A549 (cell line): ENCODE measurements around the gene TCAF2. TPM values are rescaled to one million over a fixed set of nuclear protein-coding genes. Genes with fewer than 3 reads are reported as not detected.
A peak's percentile ranks its signal among the peaks of the same experiment; 100 is the strongest.
"Not testable (repeated sequence)": the region's sequence is repeated elsewhere in the genome, so short reads cannot be mapped to it uniquely, and the experiment has no call there.

Source experiments
- ATAC-seq, 2 experiments: fragments of 200-7000 bp in 1 of 2; fragments of >200 bp in 1 of 2; cut with Nextera tagmentation in 1 of 2; cut with Tn5 transposase in 1 of 2; 3 replicates each; pipeline versions ENCODE4 v1.8.0 to v1.9.1; 2018 to 2020; ENCODE audit warnings: mild to moderate bottlenecking in 1 of 2, moderate library complexity in 1 of 2
- CTCF ChIA-PET: fragments of 300-600 bp; sonication (Branson Sonifier 250); formaldehyde crosslinking; extraction: SDS; loops from one replicate; lab custom pipeline; 2021; ENCODE audit warnings: antibody characterized with exemption, inconsistent platforms; lab: Yijun Ruan, JAX
- POLR2A ChIA-PET: fragments of 350-600 bp; formaldehyde crosslinking; extraction: SDS; loops from one replicate; lab custom pipeline; 2021; ENCODE audit warnings: antibody characterized with exemption, inconsistent platforms; lab: Yijun Ruan, JAX
- DNase-seq, 2 experiments: peaks; one replicate each; pipeline versions ENCODE4 v3.0.0 to v3.0.0-alpha.2; 2011 to 2016; ENCODE audit warnings: low read depth in 1 of 2, low spot score in 1 of 2
- FAIRE-seq: peaks from 2 replicates; lab custom pipeline; 2011; peaks lifted over from hg19 to GRCh38; lab: Jason Lieb, UNC
- H3K27ac ChIP-seq, 2 experiments: fragments of >200 bp; sonication (Bioruptor Twin); formaldehyde crosslinking; 3 replicates each; pipeline ENCODE4 v1.5.1; 2016 to 2017
- H3K4me1 ChIP-seq: fragments of >200 bp; sonication (Bioruptor Twin); formaldehyde crosslinking; 3 replicates; pipeline ENCODE4 v1.6.1; 2016
- H3K4me2 ChIP-seq: fragments of >200 bp; sonication (Bioruptor Twin); formaldehyde crosslinking; 3 replicates; pipeline ENCODE4 v1.6.1; 2016
- H3K4me3 ChIP-seq: fragments of >200 bp; sonication (Bioruptor Twin); formaldehyde crosslinking; 3 replicates; pipeline ENCODE4 v1.5.1; 2016
- H3K9me3 ChIP-seq: fragments of >200 bp; sonication (Bioruptor Twin); formaldehyde crosslinking; 3 replicates; pipeline ENCODE4 v1.6.1; 2016
- WGBS: methylation state at CpG from one replicate; pipeline ENCODE4 v1.1.6; 2017; ENCODE audit errors: missing lambda C conversion rate; 5-methylcytosine and 5-hydroxymethylcytosine counted together
- polyA plus RNA-seq, 4 experiments: library from polyadenylated mRNA; depleted of rRNA in 3 of 4; stranded (reverse); fragments of >200 nt; fragmentation: RNase III in 1 of 4; extraction: RNeasy Plus Mini Kit Qiagen cat#74134 plus additional on column Dnase treatment in 1 of 4; gene quantifications; 2 replicates in 3 of 4; 3 replicates in 1 of 4; pipeline ENCODE4 v1.2.3, GENCODE V29; 2011 to 2017

The TCAF2 gene
- polyA plus RNA-seq, 2 of the 4 experiments (the other 2 are of a cell fraction), result 0.06 to 0.18 TPM

GRCh38 chr7:143630653-143631052 lies 9.9 kb downstream of the TCAF2 start:
- H3K4me3 ChIP-seq, FAIRE-seq, H3K27ac ChIP-seq, H3K4me2 ChIP-seq, H3K4me1 ChIP-seq, CTCF ChIA-PET, DNase-seq, POLR2A ChIA-PET, ATAC-seq, H3K9me3 ChIP-seq: not testable (repeated sequence)
- no CpG with 5 or more reads among the region's 5 CpGs for WGBS

DNA sequence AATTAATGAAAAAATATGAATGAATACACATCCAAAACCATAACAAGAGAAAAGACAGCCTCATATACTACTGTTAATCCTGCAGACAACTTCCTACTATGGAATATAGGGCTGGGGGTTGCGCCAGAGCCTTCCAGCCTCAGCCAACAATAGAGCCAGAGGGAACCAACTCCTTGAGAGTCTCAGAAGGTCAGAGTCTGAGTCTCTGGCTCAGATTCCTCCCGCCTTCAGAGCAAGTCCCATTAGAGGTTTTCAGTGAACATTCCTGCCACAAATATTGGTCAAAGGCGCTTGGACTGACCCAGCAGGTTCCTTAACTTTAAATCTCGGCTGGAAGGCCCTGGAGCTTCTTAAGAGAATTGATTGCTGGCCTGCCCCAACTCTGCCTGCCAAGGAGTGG lies 11.7 kb downstream of the TCAF2 start:
- H3K4me3 ChIP-seq, H3K4me2 ChIP-seq, H3K4me1 ChIP-seq, POLR2A ChIA-PET, DNase-seq, H3K9me3 ChIP-seq, FAIRE-seq, CTCF ChIA-PET, H3K27ac ChIP-seq: not testable (repeated sequence)
- peak in 1 of 2 experiments; percentile 52; a peak in 3 of 6 replicates for ATAC-seq
- WGBS, result no CpG with 5 or more reads among the region's 4 CpGs

DNA sequence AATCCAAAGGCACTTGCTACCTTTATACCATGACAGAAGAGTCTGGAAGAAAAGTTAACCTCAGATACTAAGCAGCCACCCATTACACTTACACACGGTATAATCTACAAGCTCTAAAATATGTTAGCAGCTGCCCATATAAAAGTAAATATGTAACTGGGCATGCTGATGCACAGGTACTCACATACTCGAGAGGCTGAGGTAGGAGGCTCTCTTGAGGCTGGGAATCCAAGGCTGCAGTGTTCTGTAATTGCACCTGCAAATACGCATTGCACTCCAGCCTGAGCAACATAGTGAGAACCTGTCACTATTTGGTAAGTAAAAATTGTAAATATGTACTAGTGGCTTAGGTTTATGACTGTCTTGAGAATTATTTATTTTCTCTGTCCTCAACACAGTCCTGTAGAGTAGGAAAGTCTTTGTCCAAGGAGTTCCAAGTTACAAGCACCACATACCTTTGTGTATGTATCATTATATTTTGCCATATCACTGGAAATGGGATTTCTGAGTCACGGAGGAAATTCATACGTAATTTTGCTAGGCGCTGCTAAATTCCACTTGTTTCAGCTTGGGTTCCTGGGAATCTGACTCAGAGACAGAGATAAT lies 12.3 kb downstream of the TCAF2 start:
- H3K9me3 ChIP-seq, DNase-seq, H3K4me2 ChIP-seq, H3K27ac ChIP-seq, FAIRE-seq, CTCF ChIA-PET, H3K4me3 ChIP-seq, H3K4me1 ChIP-seq, POLR2A ChIA-PET: not testable (repeated sequence)
- peak; percentile 89 to 97 for ATAC-seq
- no CpG with 5 or more reads among the region's 6 CpGs for WGBS

DNA sequence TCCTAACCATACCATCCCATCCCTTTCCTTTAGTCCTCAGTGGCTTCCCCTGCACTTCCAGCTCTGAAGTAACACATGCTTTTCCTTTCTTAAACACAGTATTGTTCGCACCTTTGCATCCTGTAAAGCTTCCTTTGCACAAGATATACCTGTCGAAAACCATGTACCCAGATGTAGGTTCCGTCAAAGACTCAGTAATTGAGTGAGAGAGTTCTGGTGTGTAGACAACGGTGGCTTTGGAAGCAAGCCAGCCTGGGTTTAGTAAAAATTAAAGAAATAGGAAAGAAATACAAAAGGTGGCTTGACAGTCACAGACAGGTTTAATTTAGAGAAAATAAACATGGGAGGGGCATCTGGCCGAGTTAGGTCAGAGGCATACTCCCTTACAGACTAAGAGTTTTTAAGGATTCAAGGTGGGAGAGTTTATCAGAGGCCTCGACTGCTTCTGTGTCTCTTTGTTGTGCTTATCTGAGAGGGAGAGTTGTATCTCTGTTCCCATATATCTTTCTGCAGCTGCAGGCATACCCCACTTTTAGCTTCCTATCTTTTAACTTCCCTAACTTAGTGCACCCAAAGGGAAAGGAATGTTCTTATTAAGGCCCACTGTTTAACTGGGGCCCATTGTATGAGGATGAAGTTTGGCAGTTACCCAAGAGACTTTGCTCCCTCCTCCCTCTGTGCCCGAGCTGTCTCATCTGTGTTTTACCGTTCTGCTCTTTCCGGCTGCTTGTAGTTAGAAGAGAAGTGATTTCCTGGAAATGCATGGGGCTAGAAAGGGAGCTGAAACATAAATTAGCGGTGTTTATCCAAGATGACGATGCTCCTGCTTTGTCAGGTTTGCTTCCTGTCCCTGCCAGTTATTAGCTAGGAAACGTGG lies 14.8 kb downstream of the TCAF2 start:
- H3K27ac ChIP-seq, CTCF ChIA-PET, FAIRE-seq, DNase-seq, H3K4me2 ChIP-seq, H3K4me1 ChIP-seq, POLR2A ChIA-PET, H3K4me3 ChIP-seq, H3K9me3 ChIP-seq: not testable (repeated sequence)
- no CpG with 5 or more reads among the region's 12 CpGs for WGBS
- 0 out of 6 replicates have a peak, but pooled peaks of 1 of the 2 experiments have one; percentile 26 for ATAC-seq

- peak; percentile 94 to 97 for ATAC-seq
Observed at GRCh38 chr7:143639372-143639771, 18.6 kb downstream of the TCAF2 start.

DNA sequence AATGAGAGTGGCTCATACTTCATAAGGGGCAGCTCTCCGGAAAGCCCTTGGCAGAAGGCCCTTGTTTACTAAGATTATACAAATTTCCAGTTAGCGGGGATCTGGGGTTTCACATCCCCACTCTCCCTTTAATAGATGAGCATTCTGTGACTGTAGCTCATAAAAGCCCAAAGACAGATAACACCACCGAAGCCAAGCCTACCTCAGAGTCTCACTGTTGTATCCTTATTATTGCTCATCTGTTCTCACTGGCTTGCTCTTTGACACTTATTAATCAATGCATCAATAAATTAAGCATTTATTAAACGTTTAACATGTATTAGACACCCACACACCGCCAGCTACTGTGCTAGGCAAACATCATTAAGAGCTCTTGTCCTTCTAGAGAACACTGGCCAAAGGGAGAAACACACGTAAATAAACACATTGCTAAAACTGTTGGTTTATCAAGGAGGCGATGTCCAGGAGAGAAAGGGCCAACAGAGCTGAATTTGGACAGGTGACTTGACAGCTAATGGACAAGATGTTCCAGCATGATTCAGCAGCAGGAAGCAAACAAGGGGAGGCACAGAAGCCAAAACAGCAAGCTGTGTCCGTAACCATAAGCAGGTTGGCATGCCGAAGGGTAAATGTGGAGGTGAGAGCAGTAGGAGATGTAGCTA lies 19.9 kb downstream of the TCAF2 start:
- CTCF ChIA-PET, FAIRE-seq, ATAC-seq, H3K4me1 ChIP-seq, H3K4me3 ChIP-seq, H3K9me3 ChIP-seq, DNase-seq, H3K27ac ChIP-seq, H3K4me2 ChIP-seq, POLR2A ChIA-PET: not testable (repeated sequence)
- 0% methylated on average over 1 of the region's 9 CpGs for WGBS

More at GRCh38 chr7:143639372-143639771, 18.6 kb downstream of the TCAF2 start:
- CTCF ChIA-PET, POLR2A ChIA-PET, H3K4me1 ChIP-seq, DNase-seq, H3K27ac ChIP-seq, H3K4me3 ChIP-seq, H3K9me3 ChIP-seq, H3K4me2 ChIP-seq, FAIRE-seq: not testable (repeated sequence)
- WGBS, result no CpG with 5 or more reads among the region's 7 CpGs

DNA sequence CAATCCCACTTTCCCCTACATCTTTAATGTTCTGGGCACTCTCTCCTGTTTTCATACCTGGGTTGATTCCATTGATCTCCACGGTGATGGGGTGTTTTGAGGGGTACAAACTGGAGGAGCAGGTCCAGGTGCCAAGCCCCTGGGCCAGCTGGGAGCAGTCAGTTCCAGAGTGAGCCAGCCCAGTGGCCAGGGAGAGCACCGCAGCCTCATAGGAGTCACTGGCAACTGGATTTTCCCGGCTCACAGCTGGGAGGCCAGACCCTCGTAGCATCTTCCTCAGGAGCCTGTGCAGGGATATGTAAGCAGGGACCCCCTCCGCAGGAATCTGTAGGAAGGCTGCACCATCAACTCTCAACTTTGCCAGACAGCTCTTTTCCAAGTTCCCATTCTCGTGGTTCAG lies 25.8 kb downstream of the TCAF2 start:
- H3K4me2 ChIP-seq, H3K4me3 ChIP-seq, DNase-seq, H3K27ac ChIP-seq, H3K4me1 ChIP-seq, FAIRE-seq, H3K9me3 ChIP-seq, CTCF ChIA-PET, POLR2A ChIA-PET: not testable (repeated sequence)
- no CpG with 5 or more reads among the region's 6 CpGs for WGBS
- peak in 1 of 2 experiments; percentile 64; a peak in 3 of 6 replicates for ATAC-seq

DNA sequence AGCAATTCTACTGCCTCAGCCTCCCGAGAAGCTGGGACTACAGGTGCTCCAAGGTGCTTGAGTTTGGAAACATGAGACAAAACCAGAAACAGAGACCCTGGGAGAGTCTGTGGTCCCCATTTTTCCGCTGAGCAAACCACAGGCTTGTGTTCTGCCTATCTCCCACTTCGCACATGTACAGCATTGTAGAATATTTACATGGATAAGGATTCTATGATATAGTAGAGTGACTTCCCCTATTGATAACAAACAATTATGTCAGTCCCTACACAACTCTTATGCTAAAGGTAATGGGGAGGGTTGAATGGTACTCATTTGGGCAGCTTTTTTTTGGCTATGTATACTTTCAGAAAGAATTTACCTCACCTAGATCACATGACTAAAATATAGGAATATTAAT lies 29.1 kb downstream of the TCAF2 start:
- H3K4me3 ChIP-seq, FAIRE-seq, CTCF ChIA-PET, H3K9me3 ChIP-seq, DNase-seq, H3K4me1 ChIP-seq, H3K27ac ChIP-seq, H3K4me2 ChIP-seq, POLR2A ChIA-PET: not testable (repeated sequence)
- ATAC-seq, result peak; percentile 45 to 49; a peak in 3 of 6 replicates
- WGBS, result no CpG with 5 or more reads among the region's 3 CpGs

DNA sequence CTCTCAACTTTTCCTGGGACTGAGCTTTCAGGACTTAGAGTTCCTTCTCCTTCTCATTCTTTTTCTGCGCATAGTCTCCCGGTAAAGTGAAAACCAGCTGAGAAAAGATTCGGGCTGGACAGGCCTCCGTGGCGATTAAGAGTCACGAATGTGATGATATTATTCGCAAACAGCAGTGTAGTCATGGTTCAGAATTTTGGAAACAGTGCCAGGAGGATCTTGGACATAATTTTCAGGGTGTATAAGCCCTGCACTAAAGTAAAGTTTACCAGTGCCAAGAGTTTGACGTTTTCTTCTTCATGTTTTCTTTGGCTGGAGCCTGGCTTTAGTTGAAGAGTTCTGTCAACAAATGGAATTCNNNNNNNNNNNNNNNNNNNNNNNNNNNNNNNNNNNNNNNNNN lies 29.7 kb downstream of the TCAF2 start:
- H3K4me1 ChIP-seq, H3K4me3 ChIP-seq, DNase-seq, POLR2A ChIA-PET, CTCF ChIA-PET, FAIRE-seq, H3K4me2 ChIP-seq, H3K9me3 ChIP-seq, H3K27ac ChIP-seq: not testable (repeated sequence)
- WGBS, result no CpG with 5 or more reads among the region's 8 CpGs
- peak; percentile 94 to 97 for ATAC-seq
